CD4-positive, CD25-positive, alpha-beta regulatory T cell (primary cell): ENCODE results near the gene SEL1L3. TPM values are rescaled to one million over a fixed set of nuclear protein-coding genes. Genes with fewer than 3 reads are reported as not detected.

ENCODE experiments used
- ATAC-seq, 2 donors: fragments of 150-1000 bp; cut with Tn5 transposase; one replicate each; pipeline ENCODE4 v1.10.0; 2021; ENCODE audit warnings: low read depth in 2 of 2, moderate number of reproducible peaks in 2 of 2, moderate library complexity in 1 of 2
- DNase-seq, 3 donors: peaks; one replicate each; pipeline versions ENCODE4 v3.0.0 to v3.0.0-alpha.2; 2012 to 2022; ENCODE audit warnings: mixed read lengths in 1 of 3
- H3K27ac ChIP-seq: one replicate; pipeline ENCODE4 v1.7.0; 2013; ENCODE audit warnings: mild to moderate bottlenecking, low read length; ENCODE audit not compliant: insufficient read depth, poor library complexity, severe bottlenecking
- H3K27me3 ChIP-seq: one replicate; pipeline ENCODE4 v1.7.0; 2013; ENCODE audit warnings: low read length; ENCODE audit not compliant: control insufficient read depth, insufficient read depth
- H3K36me3 ChIP-seq: one replicate; pipeline ENCODE4 v1.7.0; 2013; ENCODE audit warnings: mild to moderate bottlenecking, low read length, moderate library complexity; ENCODE audit not compliant: control insufficient read depth, insufficient read depth
- H3K4me1 ChIP-seq: 2 replicates; pipeline ENCODE4 v1.7.0; 2013; ENCODE audit warnings: mild to moderate bottlenecking, low read length; ENCODE audit not compliant: insufficient read depth, control insufficient read depth, poor library complexity, severe bottlenecking
- H3K4me3 ChIP-seq: one replicate; pipeline ENCODE4 v1.7.0; 2013; ENCODE audit warnings: low read depth, mild to moderate bottlenecking, low read length, moderate library complexity
- H3K9me3 ChIP-seq, 2 experiments: 1 replicate in 1 of 2; 2 replicates in 1 of 2; pipeline ENCODE4 v1.7.0; 2013; ENCODE audit warnings: low read length in 2 of 2, mild to moderate bottlenecking in 1 of 2, moderate library complexity in 1 of 2; ENCODE audit not compliant: control insufficient read depth in 2 of 2
- H3K27ac Mint-ChIP-seq, 3 donors: one replicate each; pipeline ENCODE4 v1.8.0; 2020 to 2022; ENCODE audit warnings: mild to moderate bottlenecking in 3 of 3, mixed read lengths in 3 of 3, moderate library complexity in 2 of 3
- H3K27me3 Mint-ChIP-seq: one replicate; pipeline ENCODE4 v1.8.0; 2022; ENCODE audit warnings: mild to moderate bottlenecking, mixed read lengths
- H3K36me3 Mint-ChIP-seq: one replicate; pipeline ENCODE4 v1.8.0; 2020; ENCODE audit warnings: mixed read lengths
- H3K4me1 Mint-ChIP-seq, 4 donors: one replicate each; pipeline ENCODE4 v1.8.0; 2020 to 2022; ENCODE audit warnings: mixed read lengths in 4 of 4, mild to moderate bottlenecking in 1 of 4
- H3K4me3 Mint-ChIP-seq, 4 donors: one replicate each; pipeline ENCODE4 v1.8.0; 2020 to 2022; ENCODE audit warnings: mild to moderate bottlenecking in 4 of 4, mixed read lengths in 4 of 4, moderate library complexity in 3 of 4
- H3K9me3 Mint-ChIP-seq, 7 donors: one replicate each; pipeline ENCODE4 v1.8.0; 2020 to 2022; ENCODE audit warnings: mixed read lengths in 7 of 7, mild to moderate bottlenecking in 3 of 7, moderate library complexity in 2 of 7
- polyA plus RNA-seq, 4 donors: library from polyadenylated mRNA; unstranded; fragments of 300-500 nt; fragmentation: Illumina TruSeq; gene quantifications; one replicate each; pipeline ENCODE4 v1.2.3, GENCODE V29; 2021
- total RNA-seq: library from RNA; stranded (reverse); gene quantifications from one replicate; pipeline ENCODE4 v1.2.3, GENCODE V29; 2022

Gene SEL1L3
- total and polyA plus RNA-seq, 5 donors from 2014 or later = 36.5 to 74.5 (median 50.3) TPM

GRCh38 chr4:25821899-25822298 is 40.9 kb downstream of the SEL1L3 start:
- H3K36me3 Mint-ChIP-seq = peaks cover 53% of the 10 kb centered on the region
- no peaks in the 10 kb centered on the region for H3K27me3 Mint-ChIP-seq

GRCh38 chr4:25821267-25821666 is 41.5 kb downstream of the SEL1L3 start:
- H3K36me3 ChIP-seq = peaks cover 76% of the 10 kb centered on the region
- H3K4me3 ChIP-seq = no peak overlapping the region
- no peaks in the 10 kb centered on the region for H3K27me3 Mint-ChIP-seq
- peaks cover 0 to 10% (median 4%) of the 10 kb centered on the region in 4 donors for H3K4me1 Mint-ChIP-seq
- H3K27ac Mint-ChIP-seq = no peak overlapping the region
- no peak overlapping the region for H3K27ac ChIP-seq
- ATAC-seq (no peak), DNase-seq (no peak)
- no peak overlapping the region for H3K4me3 Mint-ChIP-seq
- peaks cover 59% of the 10 kb centered on the region for H3K36me3 Mint-ChIP-seq
- no peaks in the 10 kb centered on the region for H3K9me3 ChIP-seq
- H3K27me3 ChIP-seq = no peaks in the 10 kb centered on the region
- H3K9me3 Mint-ChIP-seq = no peaks in the 10 kb centered on the region
- H3K4me1 ChIP-seq = no peaks in the 10 kb centered on the region

More at GRCh38 chr4:25821899-25822298, 40.9 kb downstream of the SEL1L3 start:
- H3K9me3 Mint-ChIP-seq = no peaks in the 10 kb centered on the region
- Histone ChIP-seq H3K36me3 (peaks cover 72% of the 10 kb centered on the region), H3K4me3 (no peak overlapping the region), H3K4me1 (no peaks in the 10 kb centered on the region), H3K9me3 (no peaks in the 10 kb centered on the region), H3K27ac (no peak overlapping the region), H3K27me3 (no peaks in the 10 kb centered on the region)
- H3K4me3 Mint-ChIP-seq = no peak overlapping the region
- H3K4me1 Mint-ChIP-seq = peaks cover 0 to 10% (median 4%) of the 10 kb centered on the region in 4 donors
- ATAC-seq (no peak), DNase-seq (no peak)
- no peak overlapping the region for H3K27ac Mint-ChIP-seq

- no peak overlapping the region for H3K4me3 ChIP-seq
- Mint-ChIP-seq H3K27me3 (no peaks in the 10 kb centered on the region), H3K4me1 (peaks cover 0 to 10% (median 5%) of the 10 kb centered on the region in 4 donors), H3K4me3 (no peak overlapping the region), H3K36me3 (peaks cover 60% of the 10 kb centered on the region), H3K27ac (no peak overlapping the region), H3K9me3 (no peaks in the 10 kb centered on the region)
- DNase-seq (no peak), ATAC-seq (no peak)
- H3K4me1 ChIP-seq = no peaks in the 10 kb centered on the region
- H3K27me3 ChIP-seq = no peaks in the 10 kb centered on the region
- H3K9me3 ChIP-seq = no peaks in the 10 kb centered on the region
- no peak overlapping the region for H3K27ac ChIP-seq
- peaks cover 87% of the 10 kb centered on the region for H3K36me3 ChIP-seq
Measured at GRCh38 chr4:25818876-25819275, 43.9 kb downstream of the SEL1L3 start.

GRCh38 chr4:25818371-25818871 is 44.4 kb downstream of the SEL1L3 start:
- H3K4me1 ChIP-seq = no peaks in the 10 kb centered on the region
- H3K4me3 ChIP-seq = no peak overlapping the region
- no peaks in the 10 kb centered on the region for H3K27me3 Mint-ChIP-seq
- H3K9me3 Mint-ChIP-seq = no peaks in the 10 kb centered on the region
- no peaks in the 10 kb centered on the region for H3K9me3 ChIP-seq
- H3K36me3 ChIP-seq = peaks cover 87% of the 10 kb centered on the region
- DNase-seq (no peak), ATAC-seq (no peak)
- H3K36me3 Mint-ChIP-seq = peaks cover 60% of the 10 kb centered on the region
- peaks cover 0 to 10% (median 4%) of the 10 kb centered on the region in 4 donors for H3K4me1 Mint-ChIP-seq
- no peak overlapping the region for H3K27ac ChIP-seq
- no peaks in the 10 kb centered on the region for H3K27me3 ChIP-seq
- no peak overlapping the region for H3K4me3 Mint-ChIP-seq
- H3K27ac Mint-ChIP-seq = no peak overlapping the region

GRCh38 chr4:25817059-25817681 is 45.6 kb downstream of the SEL1L3 start:
- Mint-ChIP-seq H3K4me3 (no peak overlapping the region), H3K27me3 (no peaks in the 10 kb centered on the region), H3K4me1 (peaks cover 0 to 5% (median 1%) of the 10 kb centered on the region in 4 donors), H3K9me3 (no peaks in the 10 kb centered on the region), H3K27ac (no peak overlapping the region), H3K36me3 (peaks cover 59% of the 10 kb centered on the region)
- Histone ChIP-seq H3K4me1 (no peaks in the 10 kb centered on the region), H3K27ac (no peak overlapping the region), H3K4me3 (no peak overlapping the region), H3K9me3 (no peaks in the 10 kb centered on the region), H3K27me3 (no peaks in the 10 kb centered on the region), H3K36me3 (peaks cover 82% of the 10 kb centered on the region)
- DNase-seq (no peak), ATAC-seq (no peak)

GRCh38 chr4:25816591-25817058 is 46.2 kb downstream of the SEL1L3 start:
- H3K27me3 ChIP-seq = no peaks in the 10 kb centered on the region
- no peak overlapping the region for H3K4me3 Mint-ChIP-seq
- peaks cover 0 to 5% (median 1%) of the 10 kb centered on the region in 4 donors for H3K4me1 Mint-ChIP-seq
- no peaks in the 10 kb centered on the region for H3K27me3 Mint-ChIP-seq
- peaks cover 82% of the 10 kb centered on the region for H3K36me3 ChIP-seq
- ATAC-seq (no peak), DNase-seq (no peak)
- H3K9me3 ChIP-seq = no peaks in the 10 kb centered on the region
- no peaks in the 10 kb centered on the region for H3K4me1 ChIP-seq
- peak overlapping the region in 1 of 3 donors; percentile 56 for H3K27ac Mint-ChIP-seq
- no peak overlapping the region for H3K4me3 ChIP-seq
- H3K27ac ChIP-seq = no peak overlapping the region
- H3K36me3 Mint-ChIP-seq = peaks cover 59% of the 10 kb centered on the region
- H3K9me3 Mint-ChIP-seq = no peaks in the 10 kb centered on the region

- ATAC-seq (no peak), DNase-seq (no peak)
- H3K4me1 ChIP-seq = no peaks in the 10 kb centered on the region
- Mint-ChIP-seq H3K4me1 (peaks cover 0 to 5% (median 1%) of the 10 kb centered on the region in 4 donors), H3K9me3 (no peaks in the 10 kb centered on the region), H3K36me3 (peaks cover 61% of the 10 kb centered on the region), H3K27ac (no peak overlapping the region), H3K4me3 (no peak overlapping the region), H3K27me3 (no peaks in the 10 kb centered on the region)
- H3K36me3 ChIP-seq = peaks cover 83% of the 10 kb centered on the region
- H3K4me3 ChIP-seq = no peak overlapping the region
- H3K9me3 ChIP-seq = no peaks in the 10 kb centered on the region
- no peaks in the 10 kb centered on the region for H3K27me3 ChIP-seq
- no peak overlapping the region for H3K27ac ChIP-seq
Measured at GRCh38 chr4:25815586-25815985, 47.2 kb downstream of the SEL1L3 start.
